GM18499 (cell line): ENCODE results near the gene ALG12.

Experiments used
- ATAC-seq: cut with Tn5 transposase; IDR thresholded peaks from one replicate; pipeline ENCODE4 v1.9.1; 2021; ENCODE audit warnings: moderate number of reproducible peaks; ENCODE audit not compliant: insufficient read depth, unreplicated experiment

ALG12 gene

GRCh38 chr22:49915610-49916009 is 2.6 kb downstream of the ALG12 start:
- no peak for ATAC-seq

- no peak for ATAC-seq
Observed at GRCh38 chr22:49914256-49914655, 4.0 kb downstream of the ALG12 start.

- no peak for ATAC-seq
Observed at GRCh38 chr22:49913446-49913845, 4.8 kb downstream of the ALG12 start.

DNA sequence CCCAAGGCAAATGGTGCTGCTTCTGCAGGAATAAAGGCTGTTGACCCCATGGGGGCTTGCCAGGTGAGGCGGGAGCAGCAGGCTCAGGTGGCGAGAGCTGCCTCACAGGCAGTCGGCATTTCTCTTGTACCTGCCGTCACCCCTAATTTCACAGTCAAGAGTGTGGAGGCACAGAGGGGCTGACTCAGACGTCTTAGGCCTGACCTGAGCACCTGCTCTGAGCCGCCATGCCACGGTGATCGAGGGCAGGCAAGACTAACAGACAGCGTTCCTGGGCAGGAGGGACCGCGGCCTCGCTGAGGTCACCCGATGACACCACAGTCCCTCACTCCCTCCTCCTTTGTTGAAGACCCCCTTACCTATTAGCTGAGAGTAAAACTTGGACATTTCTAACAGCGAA is 5.2 kb downstream of the ALG12 start:
- no peak for ATAC-seq

GRCh38 chr22:49911881-49912625 is 6.2 kb downstream of the ALG12 start:
- ATAC-seq = no peak

- ATAC-seq = no peak
Observed at GRCh38 chr22:49910229-49911155, 7.7 kb downstream of the ALG12 start.

DNA sequence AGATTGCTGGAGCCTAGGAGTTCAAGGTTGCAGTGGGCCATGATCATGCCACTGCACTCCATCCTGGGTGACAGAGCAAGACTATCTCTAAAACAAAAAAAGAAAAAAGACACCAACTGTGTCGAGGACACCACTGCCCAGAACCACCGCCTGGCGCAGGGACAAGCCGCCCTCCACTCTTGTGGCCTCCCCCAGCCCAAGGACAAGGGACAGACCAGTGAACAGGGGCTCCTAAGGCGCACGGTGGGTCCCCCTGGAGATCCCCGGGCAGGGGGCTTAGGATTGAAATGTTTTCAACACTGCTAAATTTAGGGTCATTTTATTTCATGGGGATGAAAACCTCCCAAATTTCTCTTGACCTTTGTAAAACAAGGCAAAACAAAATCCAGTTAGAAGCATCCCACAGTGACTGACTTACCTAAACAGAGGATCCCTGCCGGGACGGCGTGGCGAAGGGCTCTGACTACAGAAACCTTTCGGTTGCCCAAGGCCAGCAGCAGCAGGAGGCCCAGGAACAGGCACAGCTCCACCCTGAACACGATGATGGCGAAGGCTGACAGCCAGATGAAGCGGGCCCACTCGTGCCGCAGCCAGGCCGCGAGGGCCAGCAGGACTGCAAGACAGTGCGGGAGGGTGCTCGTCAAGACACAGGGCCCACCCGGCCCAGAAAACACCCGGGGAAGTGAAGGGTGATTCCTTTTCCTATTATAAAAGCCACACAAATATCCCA is 8.6 kb downstream of the ALG12 start:
- ATAC-seq = no peak

GRCh38 chr22:49907807-49908206 is 10.4 kb downstream of the ALG12 start:
- ATAC-seq = no peak

DNA sequence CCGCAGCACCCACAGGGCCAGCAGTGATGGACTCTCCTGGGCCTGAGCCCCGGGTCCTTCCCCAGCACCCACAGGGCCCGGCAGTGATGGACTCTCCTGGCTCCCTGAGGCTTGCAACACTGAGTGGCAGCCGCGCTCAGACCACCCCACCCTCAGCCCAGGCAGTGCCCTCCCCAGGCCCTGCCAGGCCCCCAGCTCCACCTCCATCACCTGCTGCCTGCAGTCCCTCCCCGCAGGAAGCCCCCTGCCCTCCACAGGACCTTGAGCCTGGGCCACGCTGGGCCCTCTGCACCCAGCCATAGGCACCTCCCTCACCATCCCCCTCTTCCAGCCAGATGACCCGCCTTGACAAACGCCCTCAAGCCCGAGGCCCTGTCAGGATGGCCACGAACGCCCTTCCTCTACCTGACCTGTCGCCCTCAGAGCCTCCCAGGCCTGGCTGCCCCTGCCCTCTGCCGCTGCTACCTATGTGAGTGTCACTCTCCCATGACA is 11.4 kb downstream of the ALG12 start:
- ATAC-seq = no peak

GRCh38 chr22:49906071-49906798 is 12.0 kb downstream of the ALG12 start:
- no peak for ATAC-seq

GRCh38 chr22:49905465-49905864 is 12.8 kb downstream of the ALG12 start:
- ATAC-seq = no peak

DNA sequence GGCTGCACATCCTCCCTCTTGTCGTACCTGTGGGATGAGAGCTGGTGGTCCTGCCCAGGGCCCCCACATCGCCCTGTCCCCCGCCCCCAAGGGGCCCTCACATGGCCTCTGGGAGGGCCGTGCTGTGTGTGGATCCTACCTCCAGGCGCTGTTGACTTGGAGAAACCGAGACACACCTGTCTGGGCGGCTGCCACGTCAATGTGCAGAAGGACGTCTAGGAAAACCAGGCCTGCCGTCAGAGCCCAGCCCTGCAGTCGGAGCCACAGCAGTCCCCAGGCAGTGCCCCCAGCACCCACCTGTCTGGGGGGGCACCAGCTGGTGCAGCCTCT is 14.2 kb downstream of the ALG12 start:
- no peak for ATAC-seq

DNA sequence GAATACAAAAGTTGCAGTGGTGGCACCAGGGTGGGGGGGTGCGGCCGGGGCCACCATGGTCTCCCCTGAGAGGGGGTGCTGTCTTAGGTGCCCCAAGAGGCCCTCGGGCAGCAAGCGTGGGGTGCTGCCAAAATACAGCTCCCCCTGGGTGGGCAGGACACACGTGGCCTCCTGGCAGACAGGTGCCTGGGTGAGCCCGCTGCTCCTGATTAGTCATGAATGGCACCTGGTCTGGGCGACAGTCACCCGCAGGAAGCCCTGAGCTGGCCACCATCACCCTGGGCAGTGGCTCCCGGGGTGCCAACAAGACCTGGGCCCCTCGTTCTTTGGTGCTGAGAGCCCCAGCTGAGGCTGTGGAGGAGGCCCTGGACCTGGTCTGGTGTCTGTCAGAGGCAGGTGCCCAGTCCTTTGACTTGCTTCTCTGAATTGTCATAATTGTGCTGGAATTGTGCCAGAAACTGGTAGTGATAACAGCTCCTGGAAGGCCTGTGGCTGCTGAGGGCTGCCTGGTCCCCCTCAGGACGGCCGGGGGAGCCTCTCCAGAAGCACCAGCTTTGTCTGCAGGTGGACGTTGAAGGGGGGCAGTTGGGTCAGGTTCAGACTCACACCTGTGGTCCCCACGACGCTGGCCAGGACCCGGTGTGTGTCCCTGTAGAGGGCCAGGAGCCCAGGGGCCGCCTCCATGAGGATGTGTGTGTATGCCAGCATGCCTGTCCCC is 14.8 kb downstream of the ALG12 start:
- ATAC-seq = no peak

- no peak for ATAC-seq
Observed at GRCh38 chr22:49901457-49901856, 16.8 kb downstream of the ALG12 start.

- no peak for ATAC-seq
Observed at GRCh38 chr22:49900441-49901230, 17.6 kb downstream of the ALG12 start.

DNA sequence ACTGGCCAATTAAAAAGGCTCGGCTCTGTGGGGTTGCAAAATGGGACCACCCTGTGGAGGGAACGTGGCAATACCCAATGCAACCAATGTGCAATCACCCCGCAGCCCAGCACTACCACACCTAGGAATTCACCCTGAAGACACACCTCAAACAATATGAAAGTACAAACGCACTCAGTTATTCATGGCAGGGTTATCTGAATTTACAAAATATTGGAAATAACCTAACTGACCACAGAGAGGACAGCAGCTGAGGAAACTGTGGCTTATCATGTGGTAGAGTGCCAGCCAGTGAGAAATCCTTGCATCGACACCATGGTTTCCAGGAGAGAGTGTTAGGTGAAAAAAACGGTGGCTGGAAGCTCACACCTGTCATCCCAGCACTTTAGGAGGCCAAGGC is 18.7 kb downstream of the ALG12 start:
- ATAC-seq = no peak

DNA sequence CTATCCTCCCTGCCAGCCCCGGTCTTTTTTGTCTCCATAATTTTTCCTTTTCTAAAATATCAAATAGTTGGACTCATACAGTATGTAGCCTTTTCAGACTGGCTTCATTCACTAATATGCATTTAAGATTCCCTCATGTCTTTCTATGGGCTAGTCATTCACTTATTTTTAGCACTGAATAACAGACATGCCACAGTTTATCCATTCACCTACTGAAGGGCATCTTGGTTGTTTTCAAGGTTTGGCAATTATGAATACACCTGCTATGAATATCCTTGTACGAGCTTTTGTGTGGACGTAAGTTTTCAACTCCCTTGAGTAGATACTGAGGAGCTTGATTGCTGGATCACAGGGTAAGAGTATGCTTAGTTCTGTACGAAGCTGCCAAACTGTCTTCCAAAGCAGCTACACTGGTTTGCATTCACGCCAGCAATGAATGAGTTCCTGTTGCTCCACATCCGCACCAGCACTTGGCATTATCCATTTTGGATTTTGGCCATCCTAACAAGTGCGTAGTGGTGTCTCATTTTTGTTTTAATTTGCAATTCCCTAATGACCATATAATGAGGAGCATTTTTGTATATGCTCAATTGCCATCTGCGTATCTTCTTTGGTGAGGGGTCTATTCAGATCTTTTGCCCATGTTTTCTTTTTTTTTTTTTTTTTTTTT is 21.1 kb downstream of the ALG12 start:
- no peak for ATAC-seq

GRCh38 chr22:49896201-49896600 is 22.0 kb downstream of the ALG12 start:
- ATAC-seq = no peak
